Loucy (cell line): Measurements from ENCODE around the gene C17orf67.

ENCODE experiments used
- H2AFZ ChIP-seq: fragments of 200-600 bp; sonication (generic); 2 replicates; pipeline ENCODE4 v1.6.0; 2016; ENCODE audit warnings: antibody characterized with exemption, mild to moderate bottlenecking, low read length, moderate library complexity
- H3F3A ChIP-seq: fragments of 200-600 bp; 2 replicates; pipeline ENCODE4 v1.6.0; 2016; ENCODE audit warnings: antibody characterized with exemption, low read depth, mild to moderate bottlenecking
- H3K27me3 ChIP-seq: fragments of 200-600 bp; sonication (generic); 2 replicates; pipeline ENCODE4 v1.6.1; 2014; ENCODE audit warnings: low read length, mild to moderate bottlenecking; ENCODE audit not compliant: insufficient read depth, poor library complexity, severe bottlenecking
- H3K36me3 ChIP-seq: fragments of 200-600 bp; sonication (generic); 2 replicates; pipeline ENCODE4 v1.6.1; 2016; ENCODE audit warnings: low read length; ENCODE audit not compliant: insufficient read depth
- H3K4me1 ChIP-seq: fragments of 200-600 bp; sonication (generic); 2 replicates; pipeline ENCODE4 v1.5.1; 2014; ENCODE audit warnings: low read length, mild to moderate bottlenecking; ENCODE audit not compliant: insufficient read depth, poor library complexity, severe bottlenecking
- H3K4me2 ChIP-seq: fragments of 200-600 bp; sonication (generic); 2 replicates; pipeline ENCODE4 v1.6.0; 2014; ENCODE audit warnings: antibody characterized with exemption, low read length, low read depth, mild to moderate bottlenecking; ENCODE audit not compliant: poor library complexity, severe bottlenecking
- H3K4me3 ChIP-seq: fragments of 200-600 bp; sonication (generic); 2 replicates; pipeline ENCODE4 v1.5.1; 2014; ENCODE audit warnings: low read length, mild to moderate bottlenecking, mixed read lengths; ENCODE audit not compliant: poor library complexity, severe bottlenecking
- H3K79me2 ChIP-seq: fragments of 200-600 bp; sonication (generic); 2 replicates; pipeline ENCODE4 v1.6.1; 2014; ENCODE audit warnings: low read length; ENCODE audit not compliant: insufficient read depth
- H3K9ac ChIP-seq: fragments of 200-600 bp; sonication (generic); 2 replicates; pipeline ENCODE4 v1.6.0; 2014; ENCODE audit warnings: mild to moderate bottlenecking, low read depth, low read length, moderate library complexity; ENCODE audit not compliant: poor library complexity, severe bottlenecking
- H3K9me2 ChIP-seq: fragments of 200-600 bp; sonication (generic); replicated peaks from 2 replicates; pipeline ENCODE4 v1.6.1; 2016; ENCODE audit warnings: low read depth, low read length, mixed read lengths
- H3K9me3 ChIP-seq: fragments of 200-600 bp; sonication (generic); 2 replicates; pipeline ENCODE4 v1.6.1; 2014; ENCODE audit warnings: mild to moderate bottlenecking, antibody characterized with exemption, low read length, low read depth; ENCODE audit not compliant: insufficient read depth
- H4K20me1 ChIP-seq: fragments of 200-600 bp; sonication (generic); 2 replicates; pipeline ENCODE4 v1.6.0; 2014; ENCODE audit warnings: antibody characterized with exemption, low read length, mild to moderate bottlenecking; ENCODE audit not compliant: insufficient read depth, poor library complexity, severe bottlenecking
- EZH2phosphoT487 ChIP-seq: fragments of 200-600 bp; IDR thresholded peaks from 2 replicates; pipeline ENCODE4 v1.6.1; 2018; ENCODE audit warnings: antibody characterized with exemption, mild to moderate bottlenecking, moderate library complexity, borderline replicate concordance
- TF ChIP-seq, protein P1 (sequence below): fragments of 200-600 bp; sonication (generic); conservative IDR thresholded peaks from 2 replicates; pipeline ENCODE4 v1.5.1; 2014; ENCODE audit warnings: mild to moderate bottlenecking, antibody characterized with exemption, low read length

The C17orf67 gene

DNA sequence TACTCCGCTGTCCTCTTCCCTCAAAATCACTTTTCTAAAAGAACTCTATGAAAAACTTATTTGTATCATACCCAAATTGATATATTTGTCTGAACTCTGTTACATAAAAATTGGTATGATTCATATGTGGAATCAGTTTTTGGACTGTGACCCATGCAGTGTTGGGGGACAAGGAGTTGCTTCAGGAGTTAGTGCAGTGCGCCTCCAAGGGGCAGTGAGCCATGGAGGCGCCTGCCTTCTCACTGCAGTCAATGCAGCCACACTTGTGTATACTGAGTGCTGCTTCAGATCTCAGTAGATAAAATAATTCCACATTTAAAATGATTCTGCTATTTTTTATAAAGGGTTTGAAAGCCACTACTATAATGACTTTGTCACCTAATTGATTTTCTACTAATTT is 32.8 kb upstream of the C17orf67 start:
- Histone ChIP-seq H3K4me2 (no peak overlapping the region), H3K4me3 (no peak overlapping the region), H3K27me3 (no peaks in the 10 kb centered on the region), H3K36me3 (peaks cover 44% of the 10 kb centered on the region; the same call in 1 of the 2 replicates), H3F3A (no peaks in the 10 kb centered on the region; the same call in 1 of the 2 replicates), H3K79me2 (no peaks in the 10 kb centered on the region), H3K9ac (no peak overlapping the region), H2AFZ (no peak overlapping the region), H3K4me1 (no peaks in the 10 kb centered on the region), H4K20me1 (no peaks in the 10 kb centered on the region), H3K9me2 (no peaks in the 10 kb centered on the region), H3K9me3 (no peaks in the 10 kb centered on the region)
- TF ChIP-seq EZH2phosphoT487 = no peak
- TF ChIP-seq, protein P1, sequence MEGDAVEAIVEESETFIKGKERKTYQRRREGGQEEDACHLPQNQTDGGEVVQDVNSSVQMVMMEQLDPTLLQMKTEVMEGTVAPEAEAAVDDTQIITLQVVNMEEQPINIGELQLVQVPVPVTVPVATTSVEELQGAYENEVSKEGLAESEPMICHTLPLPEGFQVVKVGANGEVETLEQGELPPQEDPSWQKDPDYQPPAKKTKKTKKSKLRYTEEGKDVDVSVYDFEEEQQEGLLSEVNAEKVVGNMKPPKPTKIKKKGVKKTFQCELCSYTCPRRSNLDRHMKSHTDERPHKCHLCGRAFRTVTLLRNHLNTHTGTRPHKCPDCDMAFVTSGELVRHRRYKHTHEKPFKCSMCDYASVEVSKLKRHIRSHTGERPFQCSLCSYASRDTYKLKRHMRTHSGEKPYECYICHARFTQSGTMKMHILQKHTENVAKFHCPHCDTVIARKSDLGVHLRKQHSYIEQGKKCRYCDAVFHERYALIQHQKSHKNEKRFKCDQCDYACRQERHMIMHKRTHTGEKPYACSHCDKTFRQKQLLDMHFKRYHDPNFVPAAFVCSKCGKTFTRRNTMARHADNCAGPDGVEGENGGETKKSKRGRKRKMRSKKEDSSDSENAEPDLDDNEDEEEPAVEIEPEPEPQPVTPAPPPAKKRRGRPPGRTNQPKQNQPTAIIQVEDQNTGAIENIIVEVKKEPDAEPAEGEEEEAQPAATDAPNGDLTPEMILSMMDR = peak; percentile 68

GRCh38 chr17:56866076-56866475 is 32.4 kb upstream of the C17orf67 start:
- TF ChIP-seq, protein P1 = no peak
- TF ChIP-seq EZH2phosphoT487 = no peak
- Histone ChIP-seq H3K4me2 (no peak overlapping the region), H3K4me3 (no peak overlapping the region), H3F3A (no peaks in the 10 kb centered on the region; the same call in 1 of the 2 replicates), H3K9ac (no peak overlapping the region), H2AFZ (no peak overlapping the region), H3K9me3 (no peaks in the 10 kb centered on the region), H3K27me3 (no peaks in the 10 kb centered on the region), H4K20me1 (no peaks in the 10 kb centered on the region), H3K36me3 (peaks cover 48% of the 10 kb centered on the region; the same call in 1 of the 2 replicates), H3K9me2 (no peaks in the 10 kb centered on the region), H3K79me2 (no peaks in the 10 kb centered on the region), H3K4me1 (no peaks in the 10 kb centered on the region)

- Histone ChIP-seq H3K27me3 (no peaks in the 10 kb centered on the region), H3K4me1 (no peaks in the 10 kb centered on the region), H3F3A (no peaks in the 10 kb centered on the region; the same call in 1 of the 2 replicates), H3K79me2 (no peaks in the 10 kb centered on the region), H3K9me2 (no peaks in the 10 kb centered on the region), H3K36me3 (peaks cover 63% of the 10 kb centered on the region; the same call in 1 of the 2 replicates), H4K20me1 (no peaks in the 10 kb centered on the region), H3K9me3 (no peaks in the 10 kb centered on the region), H3K9ac (no peak overlapping the region), H3K4me3 (no peak overlapping the region), H2AFZ (no peak overlapping the region), H3K4me2 (no peak overlapping the region)
- no peak for TF ChIP-seq EZH2phosphoT487
- TF ChIP-seq, protein P1 = no peak
Observed at GRCh38 chr17:56863974-56864373, 30.3 kb upstream of the C17orf67 start.
